ENCODE measurements around the gene CDCA4. TPM values are rescaled to one million over a fixed set of nuclear protein-coding genes. Genes with fewer than 3 reads are reported as not detected.
"Not testable (repeated sequence)": the region's sequence is repeated elsewhere in the genome, so short reads cannot be mapped to it uniquely, and the experiment has no call there.

The CDCA4 gene
- total RNA-seq, result 20.4 TPM
- 9.4 TPM for polyA plus RNA-seq

- Histone ChIP-seq H3K4me1 (ENCODE audit: insufficient read depth) (peaks cover 5% of the 10 kb centered on the region), H3K4me3 (ENCODE audit: low read depth, low read length) (peak within 1 kb of the TSS; percentile 97), H3K27ac (ENCODE audit: low read depth) (peak within 1 kb of the TSS; percentile 73), H3K36me3 (ENCODE audit: insufficient read depth) (no peaks in the 10 kb centered on the region)
- DNase-seq (ENCODE audit: extremely low spot score), result peak; percentile 90
- WGBS, result under 1% methylated on average over 115 of the region's 115 CpGs
Observed at GRCh38 chr14:105020815-105021655, at the start of gene CDCA4. CDCA4 (minus strand) TSS chr14:105021083; CDS start chr14:105011929, 9,154 bp downstream.

- no peak overlapping the region for H3K27ac ChIP-seq (ENCODE audit: low read depth)
- no peaks in the 10 kb centered on the region for H3K4me1 ChIP-seq (ENCODE audit: insufficient read depth)
- no peak for DNase-seq (ENCODE audit: extremely low spot score)
- 64% methylated on average over 20 of the region's 20 CpGs for WGBS
- H3K36me3 ChIP-seq (ENCODE audit: insufficient read depth), result no peaks in the 10 kb centered on the region
- H3K4me3 ChIP-seq (ENCODE audit: low read depth, low read length), result no peak overlapping the region
Observed at GRCh38 chr14:105069871-105070759, 49.2 kb upstream of the CDCA4 start.

- Histone ChIP-seq H3K36me3 (ENCODE audit: insufficient read depth) (no peaks in the 10 kb centered on the region), H3K4me3 (ENCODE audit: low read depth, low read length) (no peak overlapping the region), H3K4me1 (ENCODE audit: insufficient read depth) (no peaks in the 10 kb centered on the region), H3K27ac (ENCODE audit: low read depth) (no peak overlapping the region)
- 81% methylated on average over 10 of the region's 10 CpGs for WGBS
- DNase-seq (ENCODE audit: extremely low spot score), result no peak
Observed at GRCh38 chr14:105069522-105069870, 48.6 kb upstream of the CDCA4 start.

- Histone ChIP-seq H3K4me1 (ENCODE audit: insufficient read depth) (no peaks in the 10 kb centered on the region), H3K4me3 (ENCODE audit: low read depth, low read length) (no peak overlapping the region), H3K27ac (ENCODE audit: low read depth) (no peak overlapping the region), H3K36me3 (ENCODE audit: insufficient read depth) (no peaks in the 10 kb centered on the region)
- no peak for DNase-seq (ENCODE audit: extremely low spot score)
- 80% methylated on average over 13 of the region's 13 CpGs for WGBS
Observed at GRCh38 chr14:105068818-105069217, 47.9 kb upstream of the CDCA4 start.

GRCh38 chr14:105067969-105068301 lies 47.1 kb upstream of the CDCA4 start:
- no peaks in the 10 kb centered on the region for H3K4me1 ChIP-seq (ENCODE audit: insufficient read depth)
- H3K36me3 ChIP-seq (ENCODE audit: insufficient read depth), result no peaks in the 10 kb centered on the region
- H3K27ac ChIP-seq (ENCODE audit: low read depth), result no peak overlapping the region
- DNase-seq (ENCODE audit: extremely low spot score), result no peak
- H3K4me3 ChIP-seq (ENCODE audit: low read depth, low read length), result no peak overlapping the region
- 95% methylated on average over 12 of the region's 12 CpGs for WGBS

- H3K27ac ChIP-seq (ENCODE audit: low read depth), result no peak overlapping the region
- 72% methylated on average over 18 of the region's 18 CpGs for WGBS
Observed at GRCh38 chr14:105067140-105067968, 46.5 kb upstream of the CDCA4 start.

GRCh38 chr14:105066240-105067071 lies 45.6 kb upstream of the CDCA4 start:
- Histone ChIP-seq H3K36me3 (ENCODE audit: insufficient read depth) (no peaks in the 10 kb centered on the region), H3K4me3 (ENCODE audit: low read depth, low read length) (no peak overlapping the region), H3K4me1 (ENCODE audit: insufficient read depth) (no peaks in the 10 kb centered on the region), H3K27ac (ENCODE audit: low read depth) (peak overlapping the region; percentile 44)
- no peak for DNase-seq (ENCODE audit: extremely low spot score)
- WGBS, result 86% methylated on average over 28 of the region's 28 CpGs

More at GRCh38 chr14:105067140-105067968, 46.5 kb upstream of the CDCA4 start:
- DNase-seq (ENCODE audit: extremely low spot score), result no peak
- H3K4me1 ChIP-seq (ENCODE audit: insufficient read depth), result no peaks in the 10 kb centered on the region
- H3K4me3 ChIP-seq (ENCODE audit: low read depth, low read length), result no peak overlapping the region
- no peaks in the 10 kb centered on the region for H3K36me3 ChIP-seq (ENCODE audit: insufficient read depth)

- WGBS, result 69% methylated on average over 22 of the region's 22 CpGs
- H3K27ac ChIP-seq (ENCODE audit: low read depth), result peak within 1 kb of the TSS; percentile 44
- H3K4me3 ChIP-seq (ENCODE audit: low read depth, low read length), result peak within 1 kb of the TSS; percentile 27
- DNase-seq (ENCODE audit: extremely low spot score), result no peak
- H3K36me3 ChIP-seq (ENCODE audit: insufficient read depth), result no peaks in the 10 kb centered on the region
- no peaks in the 10 kb centered on the region for H3K4me1 ChIP-seq (ENCODE audit: insufficient read depth)
Observed at GRCh38 chr14:105065280-105066228, 44.7 kb upstream of the CDCA4 start, which contains the start of gene GPR132. GPR132 (minus strand) TSS chr14:105065430; CDS start chr14:105055420, 10,010 bp downstream.

GRCh38 chr14:105064721-105065143 lies 43.8 kb upstream of the CDCA4 start:
- no peaks in the 10 kb centered on the region for H3K4me1 ChIP-seq (ENCODE audit: insufficient read depth)
- peak overlapping the region; percentile 27 for H3K4me3 ChIP-seq (ENCODE audit: low read depth, low read length)
- 67% methylated on average over 12 of the region's 12 CpGs for WGBS
- H3K27ac ChIP-seq (ENCODE audit: low read depth), result peak overlapping the region; percentile 34
- no peaks in the 10 kb centered on the region for H3K36me3 ChIP-seq (ENCODE audit: insufficient read depth)
- DNase-seq (ENCODE audit: extremely low spot score), result no peak

- Histone ChIP-seq H3K4me3 (ENCODE audit: low read depth, low read length) (no peak overlapping the region), H3K27ac (ENCODE audit: low read depth) (no peak overlapping the region), H3K36me3 (ENCODE audit: insufficient read depth) (no peaks in the 10 kb centered on the region), H3K4me1 (ENCODE audit: insufficient read depth) (no peaks in the 10 kb centered on the region)
- no peak for DNase-seq (ENCODE audit: extremely low spot score)
- WGBS, result 93% methylated on average over 10 of the region's 10 CpGs
Observed at GRCh38 chr14:105064001-105064400, 43.1 kb upstream of the CDCA4 start.

- H3K27ac ChIP-seq (ENCODE audit: low read depth); H3K4me3 ChIP-seq (ENCODE audit: low read depth, low read length); DNase-seq (ENCODE audit: extremely low spot score); H3K4me1 ChIP-seq (ENCODE audit: insufficient read depth); H3K36me3 ChIP-seq (ENCODE audit: insufficient read depth): not testable (repeated sequence)
- 87% methylated on average over 10 of the region's 10 CpGs for WGBS
Observed at GRCh38 chr14:105063506-105063905, 42.6 kb upstream of the CDCA4 start.

- no peaks in the 10 kb centered on the region for H3K36me3 ChIP-seq (ENCODE audit: insufficient read depth)
- no peak for DNase-seq (ENCODE audit: extremely low spot score)
- no peak overlapping the region for H3K27ac ChIP-seq (ENCODE audit: low read depth)
- 83% methylated on average over 10 of the region's 10 CpGs for WGBS
- no peaks in the 10 kb centered on the region for H3K4me1 ChIP-seq (ENCODE audit: insufficient read depth)
- no peak overlapping the region for H3K4me3 ChIP-seq (ENCODE audit: low read depth, low read length)
Observed at GRCh38 chr14:105063056-105063455, 42.2 kb upstream of the CDCA4 start.

Measured in urinary bladder (tissue), 4 donors.